ENCODE measurements around the gene FGFR3.

FGFR3 gene

GRCh38 chr4:1756893-1757779, 36.0 kb upstream of the FGFR3 start:
- no peak for DNase-seq (ENCODE audit: low read depth)

DNA sequence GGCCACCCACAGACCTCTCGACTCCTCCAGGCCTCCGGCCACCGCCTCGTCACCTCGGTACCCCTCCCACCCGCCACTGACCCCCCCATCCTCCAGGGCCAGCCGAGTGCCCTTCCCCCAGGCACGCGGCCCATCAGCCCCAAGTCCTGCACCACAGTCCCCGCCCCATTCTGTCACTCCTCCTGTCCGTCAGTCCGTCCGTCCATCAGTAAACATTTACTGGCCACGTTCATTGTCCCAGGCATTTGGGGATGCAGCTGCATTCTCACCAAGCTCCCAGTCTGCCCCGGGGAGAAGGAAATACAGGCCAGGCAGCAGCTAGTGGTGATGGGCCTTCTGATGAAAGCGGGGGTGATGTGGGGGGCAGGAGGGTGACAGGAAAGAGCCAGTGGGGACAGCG, 35.3 kb upstream of the FGFR3 start:
- DNase-seq (ENCODE audit: low read depth): no peak

GRCh38 chr4:1758306-1759121, 34.6 kb upstream of the FGFR3 start:
- DNase-seq (ENCODE audit: low read depth): no peak

- DNase-seq (ENCODE audit: low read depth): no peak
Observed at GRCh38 chr4:1759170-1759817, 33.8 kb upstream of the FGFR3 start.

DNA sequence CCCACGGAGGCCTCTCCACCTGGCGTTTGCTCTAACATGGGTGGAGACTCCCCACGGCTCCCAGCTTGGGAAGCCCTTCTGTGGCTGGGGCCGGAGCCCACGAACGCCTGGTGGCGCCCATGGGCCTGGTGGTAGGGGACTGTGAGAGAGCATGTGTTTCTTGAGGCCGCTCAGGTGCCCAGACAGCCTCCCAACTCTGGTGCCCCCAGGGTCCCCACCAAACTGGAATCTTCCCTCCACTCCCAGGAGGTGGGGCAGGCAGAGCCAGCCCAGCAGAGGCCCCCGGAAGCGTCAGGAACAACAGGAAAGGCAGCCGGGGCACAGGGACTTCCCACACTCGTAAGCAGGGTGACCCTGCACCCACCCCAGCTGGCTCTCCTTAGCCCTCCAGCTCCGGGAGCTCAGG, 33.3 kb upstream of the FGFR3 start:
- no peak for DNase-seq (ENCODE audit: low read depth)

GRCh38 chr4:1760521-1761071, 32.5 kb upstream of the FGFR3 start:
- no peak for DNase-seq (ENCODE audit: low read depth)

GRCh38 chr4:1761130-1761689, 31.9 kb upstream of the FGFR3 start:
- no peak for DNase-seq (ENCODE audit: low read depth)

DNA sequence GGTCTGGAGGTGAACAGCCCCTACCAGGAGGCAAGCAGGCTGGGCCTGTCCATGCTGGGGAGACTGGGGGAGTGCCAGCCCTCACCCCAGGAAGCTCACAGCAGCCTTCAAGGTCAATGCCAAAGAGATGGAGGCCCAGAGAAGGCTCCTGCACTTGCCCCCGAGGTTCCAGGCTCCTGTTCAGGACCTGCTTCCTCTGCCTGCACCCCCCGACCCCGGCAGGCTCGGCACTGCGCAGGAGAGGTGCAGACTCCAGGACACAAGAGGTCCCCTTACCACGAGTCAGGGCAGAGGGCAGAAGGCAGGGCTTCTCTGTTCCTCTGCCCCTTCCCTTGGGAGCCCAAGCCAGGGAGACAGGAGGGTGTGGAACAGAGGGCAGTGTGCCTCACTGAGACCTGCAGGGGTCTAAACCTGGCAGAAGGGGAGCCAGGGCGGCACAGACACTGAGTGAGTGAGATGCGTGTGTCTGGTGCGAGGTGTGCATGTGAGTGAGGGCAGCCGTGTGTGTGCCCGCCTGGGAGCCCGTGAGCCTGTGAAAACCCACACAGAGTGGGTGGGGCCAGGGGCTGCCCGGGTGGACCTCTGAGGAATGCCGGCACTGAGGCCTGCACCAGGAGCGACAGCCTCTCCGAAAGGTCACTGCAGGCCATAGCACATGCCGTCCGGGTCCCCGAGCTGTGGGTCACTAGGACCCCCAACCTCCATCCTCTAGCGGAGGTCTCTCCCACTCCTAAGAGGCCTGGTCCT, 30.7 kb upstream of the FGFR3 start:
- no peak for DNase-seq (ENCODE audit: low read depth)

DNA sequence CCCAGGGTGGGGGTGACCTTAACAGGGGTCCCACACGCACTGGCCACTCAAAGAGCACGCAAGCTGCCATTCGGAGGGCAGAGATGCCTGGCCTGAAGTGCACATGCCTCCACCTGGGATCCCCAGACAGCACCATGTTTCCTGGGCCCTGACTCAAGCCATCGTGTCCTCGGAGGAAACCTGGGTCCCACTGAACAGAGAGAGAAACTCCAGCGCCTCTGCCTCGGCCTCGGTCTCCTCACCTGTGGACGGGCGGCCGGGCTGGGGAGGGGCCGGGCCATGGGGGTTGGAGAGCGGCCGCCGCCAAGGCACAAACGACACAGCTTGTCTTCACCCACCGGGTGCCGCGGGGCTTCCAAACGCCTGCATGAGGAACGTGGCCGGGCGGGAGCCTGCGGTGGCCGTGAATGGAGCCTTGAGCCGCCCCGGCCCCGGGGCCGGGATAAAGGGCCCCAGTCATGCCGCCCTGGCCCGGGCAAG, 30.0 kb upstream of the FGFR3 start:
- DNase-seq (ENCODE audit: low read depth): no peak

GRCh38 chr4:1763550-1764080, 29.5 kb upstream of the FGFR3 start:
- DNase-seq (ENCODE audit: low read depth): no peak

DNA sequence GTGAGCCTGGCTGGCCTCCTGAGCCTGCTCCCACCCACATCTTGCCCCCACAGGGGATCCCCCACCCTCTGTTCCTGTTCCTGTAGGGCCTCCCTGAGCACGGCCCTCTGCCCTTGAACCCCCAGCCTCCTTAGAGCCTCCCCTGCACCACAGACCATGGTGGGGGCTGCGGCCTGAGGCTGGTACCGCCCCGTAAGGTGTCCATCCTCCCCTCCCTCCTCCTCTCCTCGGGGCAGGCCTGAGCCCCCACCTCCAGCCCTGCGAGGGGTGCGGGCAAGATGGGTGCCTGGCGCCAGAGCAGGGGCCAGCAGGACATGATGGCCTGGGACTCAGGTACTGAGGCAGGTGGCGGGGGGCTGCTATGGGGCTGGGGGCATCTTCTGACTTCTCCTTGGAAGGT, 28.4 kb upstream of the FGFR3 start:
- no peak for DNase-seq (ENCODE audit: low read depth)

- no peak for DNase-seq (ENCODE audit: low read depth)
Observed at GRCh38 chr4:1765409-1766072, 27.6 kb upstream of the FGFR3 start.

DNA sequence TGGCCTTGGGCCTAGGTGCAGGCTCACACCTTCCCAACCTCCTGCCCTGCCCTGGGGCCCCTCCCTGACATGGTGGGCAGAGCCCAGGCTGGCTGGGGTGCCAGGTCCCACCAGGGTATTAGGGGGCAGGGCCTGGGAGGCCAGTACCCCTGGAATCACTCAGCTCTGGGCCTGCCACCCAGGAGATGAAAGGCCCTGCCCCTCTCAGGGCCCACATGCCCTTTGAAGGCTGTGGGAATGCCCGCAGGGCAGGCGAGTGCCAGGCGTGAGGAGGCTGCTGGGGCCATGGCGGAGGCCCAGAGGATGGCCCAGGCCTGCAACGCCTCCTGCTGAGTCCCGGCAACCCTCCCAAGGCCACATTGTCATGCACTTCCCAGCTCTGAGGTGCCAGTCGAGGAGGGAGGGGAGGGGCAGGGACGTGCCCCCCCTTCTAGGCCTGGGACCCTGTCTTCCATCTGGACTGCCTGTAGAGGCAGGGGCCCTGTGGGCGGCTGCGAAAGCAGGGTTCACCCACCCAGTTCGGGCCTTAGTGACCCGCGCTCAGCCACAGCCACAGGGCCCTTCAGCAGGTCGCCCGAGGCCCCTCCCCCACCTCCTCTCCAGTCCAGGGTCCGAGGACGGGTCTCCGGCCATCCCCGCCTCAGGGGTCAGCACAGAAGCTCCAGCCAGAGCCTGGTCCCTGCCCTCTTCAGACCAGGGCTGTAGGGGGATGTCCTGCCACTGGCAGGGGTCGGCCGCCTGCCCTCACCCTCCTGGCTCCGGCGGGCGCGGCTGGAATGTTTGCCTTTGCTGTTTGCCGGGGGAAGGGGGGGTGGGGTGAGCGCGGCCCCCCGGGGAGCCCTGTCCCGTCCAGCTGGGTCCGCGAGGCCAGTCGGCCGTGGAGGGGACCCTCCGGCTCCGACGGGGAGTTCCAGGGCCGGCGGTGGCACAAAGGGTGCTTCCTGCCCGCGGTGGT, 26.7 kb upstream of the FGFR3 start:
- no peak for DNase-seq (ENCODE audit: low read depth)

DNA sequence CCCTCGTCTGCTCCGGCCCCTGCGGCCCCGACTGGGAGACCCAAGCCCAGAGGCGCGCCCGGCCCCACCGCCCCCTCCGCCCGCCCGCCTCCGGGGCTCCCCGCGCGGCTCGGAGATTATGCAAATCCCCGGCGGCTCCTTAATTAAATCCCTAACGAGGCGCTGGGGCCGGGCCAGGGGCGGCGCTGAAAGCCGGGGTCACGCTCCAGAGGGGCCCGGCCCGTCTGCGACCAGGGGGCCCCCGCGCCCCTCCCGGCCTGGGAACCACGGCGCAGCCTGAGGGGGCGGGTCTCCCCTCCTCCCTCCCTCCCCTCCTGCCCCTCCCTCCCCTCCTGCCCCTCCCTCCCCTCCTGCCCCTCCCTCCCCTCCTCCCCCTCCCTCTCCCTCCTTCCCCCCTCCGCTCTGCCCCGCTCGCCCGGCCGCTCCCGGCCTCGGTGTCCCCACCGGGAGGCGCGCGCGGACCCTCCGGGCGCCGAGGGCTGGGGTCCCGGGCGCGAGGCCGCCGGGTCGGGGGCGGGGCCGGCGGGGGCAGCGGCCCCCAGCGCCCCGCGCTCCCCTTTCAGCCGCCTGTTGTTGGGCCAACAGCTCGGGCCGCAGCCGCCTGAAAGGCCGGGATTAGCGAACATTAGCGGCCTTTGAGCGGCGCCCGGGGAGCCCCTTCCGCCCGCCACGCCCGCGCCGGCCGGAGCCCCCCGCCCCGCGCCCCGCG, 25.9 kb upstream of the FGFR3 start:
- DNase-seq (ENCODE audit: low read depth): no peak

GRCh38 chr4:1767770-1768366, 25.2 kb upstream of the FGFR3 start:
- DNase-seq (ENCODE audit: low read depth): no peak

DNA sequence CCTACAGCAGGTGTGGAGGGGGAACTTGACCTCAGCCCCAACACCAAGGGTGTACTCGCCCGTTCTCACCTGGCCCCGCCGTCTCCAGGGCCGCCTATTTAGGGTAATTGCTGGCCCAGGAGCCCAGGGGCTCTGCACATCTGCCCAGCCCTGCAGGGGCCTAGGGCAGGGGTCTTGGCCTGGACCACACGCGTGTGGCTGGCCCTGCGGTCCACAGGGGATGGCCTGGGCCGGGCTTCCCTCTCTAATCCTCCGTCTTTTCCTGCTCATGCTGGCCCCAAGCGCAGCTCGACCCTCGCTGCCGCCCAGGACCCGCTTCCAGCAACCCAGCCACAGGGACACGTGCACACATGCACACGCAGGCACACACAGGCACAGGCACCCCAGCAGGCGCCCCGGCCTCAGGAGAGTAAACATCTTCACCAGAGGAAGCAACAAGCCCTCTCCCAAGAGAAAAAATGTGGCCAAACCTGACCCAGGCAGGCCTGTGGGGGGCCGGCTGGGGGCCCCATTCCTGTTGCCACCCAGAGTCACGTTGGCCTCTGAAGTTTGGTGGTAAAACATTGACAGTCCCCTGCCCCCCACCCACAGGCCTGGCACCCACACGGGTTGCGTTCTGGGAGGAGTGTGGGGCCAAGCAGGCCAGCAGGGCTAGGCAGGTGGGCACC, 24.6 kb upstream of the FGFR3 start:
- DNase-seq (ENCODE audit: low read depth): no peak

DNA sequence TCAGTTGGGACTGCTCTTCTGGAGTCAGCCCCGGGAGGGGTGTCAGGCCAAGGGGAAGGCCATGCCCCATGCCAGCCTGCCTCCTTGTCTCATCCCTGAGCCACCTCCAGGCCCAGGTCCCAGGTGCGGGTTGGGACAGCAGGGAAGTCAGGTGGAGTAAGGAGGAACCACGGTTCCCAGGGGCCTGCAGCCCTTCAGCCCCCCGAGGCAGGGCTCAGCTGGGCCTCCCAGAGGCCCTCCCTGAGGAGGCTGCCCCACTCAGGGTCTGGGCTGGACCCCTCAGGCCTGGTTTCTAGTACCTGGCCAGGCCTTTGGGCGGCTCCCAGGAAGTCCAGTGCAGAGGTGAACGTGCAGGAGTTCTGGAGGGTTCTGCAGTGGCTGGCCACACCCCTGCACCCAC, 23.4 kb upstream of the FGFR3 start:
- no peak for DNase-seq (ENCODE audit: low read depth)

DNA sequence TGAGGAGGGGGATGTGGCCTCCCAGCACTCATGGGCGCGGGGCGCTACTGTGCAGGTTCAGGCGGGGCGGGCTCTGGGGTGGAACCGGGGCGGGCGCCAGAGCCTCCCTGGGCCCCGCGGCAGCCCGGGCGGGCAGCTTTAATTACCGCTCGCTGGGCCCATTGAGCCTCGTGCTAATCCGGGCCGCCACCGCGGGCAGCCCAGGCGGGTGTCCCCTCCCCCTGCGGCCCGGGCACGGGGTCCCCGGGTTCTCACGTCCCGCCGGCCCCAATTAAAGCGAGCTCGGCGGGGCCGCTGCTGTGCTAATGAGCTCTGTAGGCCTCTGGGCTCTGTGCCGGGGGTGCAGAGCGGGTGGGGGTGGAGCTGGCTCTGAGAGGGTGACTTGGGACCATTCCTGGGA, 22.8 kb upstream of the FGFR3 start:
- DNase-seq (ENCODE audit: low read depth): no peak
